Glutamatergic neuron (in vitro differentiated cells): Measurements from ENCODE around the gene CMTR1. TPM values are rescaled to one million over a fixed set of nuclear protein-coding genes. Genes with fewer than 3 reads are reported as not detected.
A peak's percentile ranks its signal among the peaks of the same experiment; 100 is the strongest.

Experiments
- DNase-seq: peaks from one replicate; pipeline ENCODE4 v3.0.0; 2022
- H3K27ac Mint-ChIP-seq: one replicate; pipeline ENCODE4 v1.8.0; 2020; ENCODE audit warnings: mild to moderate bottlenecking, mixed read lengths, inconsistent platforms; ENCODE audit not compliant: unreplicated experiment
- H3K27me3 Mint-ChIP-seq: one replicate; pipeline ENCODE4 v1.8.0; 2020; ENCODE audit warnings: mild to moderate bottlenecking, moderate library complexity, mixed read lengths, inconsistent platforms; ENCODE audit not compliant: unreplicated experiment
- H3K36me3 Mint-ChIP-seq: one replicate; pipeline ENCODE4 v1.8.0; 2020; ENCODE audit warnings: mild to moderate bottlenecking, mixed read lengths, inconsistent platforms; ENCODE audit not compliant: unreplicated experiment
- H3K4me1 Mint-ChIP-seq: one replicate; pipeline ENCODE4 v1.8.0; 2020; ENCODE audit warnings: mild to moderate bottlenecking, low read depth, mixed read lengths, inconsistent platforms; ENCODE audit not compliant: unreplicated experiment
- H3K4me3 Mint-ChIP-seq: one replicate; pipeline ENCODE4 v1.8.0; 2020; ENCODE audit warnings: mild to moderate bottlenecking, mixed read lengths, inconsistent platforms; ENCODE audit not compliant: unreplicated experiment
- H3K9me3 Mint-ChIP-seq: one replicate; pipeline ENCODE4 v1.8.0; 2020; ENCODE audit warnings: mild to moderate bottlenecking, moderate library complexity, mixed read lengths, inconsistent platforms; ENCODE audit not compliant: unreplicated experiment
- total RNA-seq: library from RNA; stranded (reverse); fragmentation: NEBNext Ultra II Directional; extraction: Animal tissue kit (Norgen Biotek cat#: 25700); gene quantifications from one replicate; pipeline ENCODE4 v1.2.1, GENCODE V29; 2021; ENCODE audit not compliant: unreplicated experiment
- TF ChIP-seq, protein P1 (sequence below): fragments of 200-600 bp; sonication (generic); IDR thresholded peaks from one replicate; pipeline ENCODE4 v1.5.0; 2021; ENCODE audit not compliant: partially characterized antibody, unreplicated experiment

Gene CMTR1
- total RNA-seq, 1 donor from 2014 or later: 61.6 TPM

DNA sequence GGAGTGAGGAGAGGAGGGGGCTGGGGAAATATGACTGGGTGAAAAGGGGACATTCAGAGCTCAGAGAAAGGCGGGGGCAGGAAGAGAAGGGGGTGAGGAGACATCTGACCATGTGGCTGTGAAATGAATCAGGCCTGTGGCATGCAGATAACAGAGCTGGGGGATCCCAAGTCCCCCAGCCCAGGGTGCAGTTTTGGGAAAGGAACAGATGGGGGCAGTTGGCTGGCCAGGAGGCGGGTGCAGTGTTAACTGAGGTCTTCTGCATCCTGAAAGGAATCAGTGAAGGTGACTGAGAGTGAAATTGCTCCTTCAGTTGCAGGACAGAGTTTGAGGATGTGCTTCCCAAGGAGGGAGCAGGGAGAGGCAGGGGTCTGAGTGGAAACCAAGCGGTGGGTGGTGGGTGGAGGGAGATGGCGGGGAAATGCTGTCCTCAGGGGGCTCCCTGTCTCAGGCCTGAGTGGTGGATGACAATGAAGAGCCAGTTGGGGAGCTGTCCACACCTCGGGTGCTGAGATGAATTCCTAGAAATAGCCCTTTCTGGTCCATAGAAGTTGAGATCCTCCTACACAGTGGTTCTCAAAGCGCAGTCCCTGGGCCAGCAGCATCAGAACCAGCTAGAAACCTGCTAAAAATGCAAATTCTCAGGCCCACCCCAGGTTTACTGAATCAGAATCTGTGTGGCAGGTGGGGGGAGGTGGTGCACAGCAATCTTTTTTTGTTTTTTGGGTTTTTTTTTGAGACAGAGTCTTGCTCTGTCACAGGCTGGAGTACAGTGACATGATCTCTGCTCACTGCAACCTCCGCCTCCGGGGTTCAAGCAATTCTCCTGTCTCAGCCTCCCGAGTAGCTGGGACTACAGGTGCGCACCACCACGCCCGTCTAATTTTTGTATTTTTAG lies 92.7 kb downstream of the CMTR1 start:
- H3K36me3 Mint-ChIP-seq: no peaks in the 10 kb centered on the region
- TF ChIP-seq, protein P1, sequence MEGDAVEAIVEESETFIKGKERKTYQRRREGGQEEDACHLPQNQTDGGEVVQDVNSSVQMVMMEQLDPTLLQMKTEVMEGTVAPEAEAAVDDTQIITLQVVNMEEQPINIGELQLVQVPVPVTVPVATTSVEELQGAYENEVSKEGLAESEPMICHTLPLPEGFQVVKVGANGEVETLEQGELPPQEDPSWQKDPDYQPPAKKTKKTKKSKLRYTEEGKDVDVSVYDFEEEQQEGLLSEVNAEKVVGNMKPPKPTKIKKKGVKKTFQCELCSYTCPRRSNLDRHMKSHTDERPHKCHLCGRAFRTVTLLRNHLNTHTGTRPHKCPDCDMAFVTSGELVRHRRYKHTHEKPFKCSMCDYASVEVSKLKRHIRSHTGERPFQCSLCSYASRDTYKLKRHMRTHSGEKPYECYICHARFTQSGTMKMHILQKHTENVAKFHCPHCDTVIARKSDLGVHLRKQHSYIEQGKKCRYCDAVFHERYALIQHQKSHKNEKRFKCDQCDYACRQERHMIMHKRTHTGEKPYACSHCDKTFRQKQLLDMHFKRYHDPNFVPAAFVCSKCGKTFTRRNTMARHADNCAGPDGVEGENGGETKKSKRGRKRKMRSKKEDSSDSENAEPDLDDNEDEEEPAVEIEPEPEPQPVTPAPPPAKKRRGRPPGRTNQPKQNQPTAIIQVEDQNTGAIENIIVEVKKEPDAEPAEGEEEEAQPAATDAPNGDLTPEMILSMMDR: no peak
- H3K9me3 Mint-ChIP-seq: peaks cover 4% of the 10 kb centered on the region
- H3K4me3 Mint-ChIP-seq: peak overlapping the region; percentile 25
- H3K27me3 Mint-ChIP-seq: peaks cover 6% of the 10 kb centered on the region
- peak overlapping the region; percentile 65 for H3K27ac Mint-ChIP-seq
- no peak for DNase-seq
- H3K4me1 Mint-ChIP-seq: peaks cover 32% of the 10 kb centered on the region

DNA sequence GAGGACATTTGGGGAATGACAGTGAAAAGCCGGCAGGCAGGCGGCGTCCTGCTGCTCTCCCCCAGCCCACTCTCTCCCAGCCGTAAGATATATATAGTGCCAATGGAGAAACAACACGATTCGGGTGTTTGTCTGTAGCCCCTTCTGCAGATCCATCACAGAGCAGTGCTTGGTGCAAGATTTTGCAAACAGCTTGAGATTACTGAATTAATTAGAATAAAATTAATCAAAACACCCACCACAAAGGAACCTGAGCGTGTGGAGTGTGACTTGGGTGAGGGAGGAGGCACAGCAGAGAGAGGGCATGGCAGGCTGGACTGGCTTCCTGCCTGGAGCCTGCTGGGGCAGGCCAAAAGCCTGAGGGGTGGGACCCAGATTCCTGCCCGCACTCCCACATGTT lies 95.5 kb downstream of the CMTR1 start:
- Mint-ChIP-seq H3K4me1 (peaks cover 36% of the 10 kb centered on the region), H3K36me3 (no peaks in the 10 kb centered on the region), H3K27me3 (peaks cover 7% of the 10 kb centered on the region), H3K9me3 (peaks cover 6% of the 10 kb centered on the region), H3K4me3 (no peak overlapping the region), H3K27ac (no peak overlapping the region)
- TF ChIP-seq, protein P1: no peak
- no peak for DNase-seq

DNA sequence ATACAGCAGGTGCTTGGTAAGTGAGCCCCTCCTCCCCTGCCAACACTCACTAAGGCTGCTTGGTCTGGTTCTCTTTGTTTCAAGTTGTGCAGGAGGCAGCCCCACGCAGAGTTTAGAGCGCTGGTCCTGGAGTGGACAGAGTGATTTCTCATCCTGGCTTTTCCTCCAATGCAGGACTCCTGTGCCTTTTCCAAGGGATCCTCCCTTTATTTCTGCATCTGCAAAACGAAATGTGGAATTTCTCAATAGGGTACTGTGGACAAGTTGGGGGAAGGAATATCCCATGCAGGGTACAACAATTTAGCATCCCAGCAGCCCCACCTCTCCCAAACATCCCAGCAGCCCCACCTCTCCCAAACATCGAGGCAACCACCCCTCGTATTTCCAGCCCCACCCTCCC lies 97.3 kb downstream of the CMTR1 start:
- H3K9me3 Mint-ChIP-seq: peaks cover 6% of the 10 kb centered on the region
- H3K27me3 Mint-ChIP-seq: peaks cover 9% of the 10 kb centered on the region
- H3K36me3 Mint-ChIP-seq: no peaks in the 10 kb centered on the region

DNA sequence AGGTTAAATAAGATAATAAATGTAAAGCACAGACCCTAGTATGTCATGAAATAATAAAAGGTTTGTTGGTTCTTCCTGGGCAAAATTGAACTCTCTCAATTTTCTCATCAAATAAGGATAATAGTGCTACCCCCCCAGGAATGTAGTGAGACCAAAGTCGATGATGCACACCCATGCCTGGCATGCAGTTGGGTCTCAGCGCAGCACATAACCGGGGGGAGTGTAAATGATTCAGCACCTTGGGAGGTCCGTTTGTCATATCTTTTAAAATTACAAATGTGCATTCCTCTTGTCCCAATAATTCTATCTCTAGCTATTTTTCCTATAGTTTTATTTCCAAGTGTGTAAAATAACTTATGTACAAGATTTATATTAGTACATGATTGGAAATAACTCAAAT lies 98.0 kb downstream of the CMTR1 start:
- TF ChIP-seq, protein P1: no peak
- DNase-seq: no peak
- Mint-ChIP-seq H3K4me1 (peaks cover 35% of the 10 kb centered on the region), H3K27ac (no peak overlapping the region), H3K36me3 (no peaks in the 10 kb centered on the region), H3K9me3 (peaks cover 6% of the 10 kb centered on the region), H3K4me3 (no peak overlapping the region), H3K27me3 (peaks cover 9% of the 10 kb centered on the region)

More for the DNA sequence above, 97.3 kb downstream of the CMTR1 start:
- no peak for DNase-seq
- Mint-ChIP-seq H3K4me3 (no peak overlapping the region), H3K4me1 (peaks cover 35% of the 10 kb centered on the region), H3K27ac (no peak overlapping the region)
- TF ChIP-seq, protein P1: no peak

Other genes starting within 250 kb of the CMTR1 start
- gene TBC1D22B, start 175.4 kb upstream of the CMTR1 start, total RNA-seq: 10.2 TPM
- gene TMEM217, start 175.1 kb upstream of the CMTR1 start, total RNA-seq: not detected
- 21.0 TPM for gene RNF8, start 79.2 kb upstream of the CMTR1 start, total RNA-seq
- 58.4 TPM for gene CCDC167, start 66.7 kb downstream of the CMTR1 start, total RNA-seq